ENCODE measurements around the gene SYT2. TPM values are rescaled to one million over a fixed set of nuclear protein-coding genes. Genes with fewer than 3 reads are reported as not detected.

Gene SYT2
- total and polyA plus RNA-seq, 2 of the 13 experiments (the other 11 are each of a cell fraction or from before 2014, with no cell fraction given), result not detected

GRCh38 chr1:202564958-202565495 is 145.2 kb downstream of the SYT2 start (continued):
- TF ChIP-seq AFF4 (CRISPR knock-in tag; IDR thresholded peaks at IDR 0.05), result no peak
- TF ChIP-seq SRF (IDR thresholded peaks at IDR 0.05; ENCODE audit: low read depth, low read length), result no peak

- H3K9me3 ChIP-seq (ENCODE audit: low read length), result no peaks in the 10 kb centered on the region
- H2AFZ ChIP-seq (ENCODE audit: low read length), result no peak overlapping the region
- no peaks in the 10 kb centered on the region for H4K20me1 ChIP-seq (ENCODE audit: insufficient read depth, low read length)
- in situ Hi-C loops (cut with HindIII; ENCODE audit: extremely low pct_ligation_motif_present, low pct_unique_long_range_greater_than_20kb), result no loop called here
- no peak for DNase-seq (ENCODE audit: low spot score)
- no peak overlapping the region for H3K4me3 ChIP-seq (replicated peaks in 1 of 3; ENCODE audit: insufficient read depth in 1 of 3, low read depth in 2 of 3, low read length in 3 of 3)
- no peak overlapping the region for H3K9ac ChIP-seq (ENCODE audit: insufficient read depth, low read depth, low read length)
- H3K27me3 ChIP-seq (ENCODE audit: control insufficient read depth in 1 of 2, insufficient read depth in 2 of 2, low read length in 2 of 2), result no peaks in the 10 kb centered on the region
- POLR2A ChIA-PET, result no interaction called here
- no peak for FAIRE-seq
- H3K27ac ChIP-seq (ENCODE audit: extremely low read length, insufficient read depth, low read length), result no peak overlapping the region
- 100% methylated on average over 1 of the region's 1 CpG for WGBS (ENCODE audit: low lambda C conversion rate)
- no TSS peak for BruUV-seq (replicated peaks)
- ATAC-seq, result no peak
- intact Hi-C loops (cut with micrococcal nuclease; ENCODE audit: unreplicated experiment), result no loop called here
- no peak overlapping the region for H3K4me2 ChIP-seq (ENCODE audit: low read depth, low read length)
- CTCF ChIA-PET (ENCODE audit: low intra/inter-chr PET ratio, low total read pairs), result no interaction called here
- no peaks in the 10 kb centered on the region for H3K4me1 ChIP-seq (ENCODE audit: insufficient read depth, low read length)
- no peaks in the 10 kb centered on the region for H3K79me2 ChIP-seq (ENCODE audit: insufficient read depth, low read length)
- H3K36me3 ChIP-seq (replicated peaks in 1 of 2; ENCODE audit: control insufficient read depth in 1 of 2, insufficient read depth in 2 of 2, low read length in 2 of 2), result peaks cover 2 to 28% of the 10 kb centered on the region in 2 experiments; a peak in 3 of 5 replicates
- TF ChIP-seq TBL1XR1 (IDR thresholded peaks at IDR 0.05; ENCODE audit: borderline replicate concordance, low read length, partially characterized antibody) (no peak), ZNF790 (CRISPR knock-in tag; IDR thresholded peaks at IDR 0.05; ENCODE audit: borderline replicate concordance) (no peak), ZGPAT (CRISPR knock-in tag; IDR thresholded peaks at IDR 0.05) (no peak), RXRA (CRISPR knock-in tag; IDR thresholded peaks at IDR 0.05) (no peak)
Measured at GRCh38 chr1:202563818-202564217, 146.4 kb downstream of the SYT2 start.
